Activated gamma-delta T cell treated with Interleukin-2 at 50 U/mL for 16 hours (primary cell): ENCODE data around the gene HORMAD1.
A peak's percentile ranks its signal among the peaks of the same experiment; 100 is the strongest.
"Not testable (repeated sequence)": the region's sequence is repeated elsewhere in the genome, so short reads cannot be mapped to it uniquely, and the experiment has no call there.

Experiments used
- DNase-seq: peaks from one replicate; pipeline ENCODE4 v3.0.0-alpha.2; 2020

Gene HORMAD1

DNA sequence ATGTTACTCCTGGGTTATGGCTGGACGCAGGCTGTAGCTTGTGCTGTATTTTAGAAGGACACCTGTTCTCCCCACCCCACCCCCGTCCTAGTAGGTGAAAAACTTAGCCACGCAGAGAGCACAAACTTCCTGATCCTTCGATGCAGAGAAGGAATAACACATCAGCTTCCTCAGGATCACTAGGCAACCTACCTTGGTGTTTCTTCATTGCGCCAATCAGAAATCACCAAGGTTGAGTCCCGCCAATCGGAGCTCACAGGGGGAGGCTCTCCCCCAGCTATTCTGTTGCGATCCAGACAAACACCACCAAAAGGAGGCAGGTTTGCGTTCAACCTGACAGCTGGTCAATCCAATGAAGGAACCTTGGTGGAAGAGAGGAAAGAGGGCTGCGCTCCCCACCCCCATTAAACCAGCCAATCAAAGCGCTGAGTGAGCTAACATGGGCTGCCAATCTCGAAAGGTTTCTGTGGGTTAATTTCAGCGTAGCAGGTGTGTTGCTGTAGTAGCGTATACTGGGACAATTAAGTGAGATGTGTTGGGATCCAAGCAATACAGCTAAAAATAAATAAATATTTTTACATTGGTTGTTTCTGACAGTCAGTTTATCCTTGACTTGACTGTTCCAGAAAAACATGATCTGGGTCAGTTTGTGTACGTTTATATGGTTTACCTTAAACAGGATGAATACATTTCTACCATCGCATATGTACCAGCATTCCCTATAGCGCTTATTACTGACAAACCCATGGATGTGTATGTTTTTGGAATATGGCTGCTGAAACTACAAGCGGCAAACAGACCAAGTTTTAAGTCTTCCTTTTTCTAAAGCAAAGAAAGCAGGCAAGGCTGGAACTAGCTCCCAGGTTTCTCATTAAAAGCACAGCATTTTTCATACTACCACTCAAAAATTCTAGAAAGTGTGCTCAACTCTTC, 23.4 kb downstream of the HORMAD1 start, which contains the start of gene GOLPH3L:
TSS of gene GOLPH3L (minus strand) at position 160 of the 933 bp plus-strand sequence. CDS start 2,316 bp downstream, outside the sequence.
- peak; percentile 88 for DNase-seq

DNA sequence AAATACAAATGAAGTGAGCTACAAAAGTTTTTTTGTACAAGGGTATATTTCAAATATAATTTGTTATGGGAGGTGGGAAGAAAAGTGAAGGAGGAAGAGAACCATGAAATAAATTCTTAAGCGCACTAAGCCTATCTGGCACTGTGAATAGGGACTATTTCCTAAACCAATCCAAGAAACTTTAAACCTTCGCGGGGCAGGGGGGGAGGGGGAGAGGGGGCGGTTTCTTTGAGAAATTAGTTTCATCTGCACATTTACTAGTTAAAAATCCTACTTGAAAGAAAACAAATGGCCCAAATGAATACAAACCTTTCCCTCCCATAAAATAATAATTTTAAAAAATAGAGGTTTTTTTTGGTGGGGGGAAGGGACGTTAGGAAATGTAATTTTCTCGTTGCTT, 24.1 kb downstream of the HORMAD1 start:
- DNase-seq = no peak

DNA sequence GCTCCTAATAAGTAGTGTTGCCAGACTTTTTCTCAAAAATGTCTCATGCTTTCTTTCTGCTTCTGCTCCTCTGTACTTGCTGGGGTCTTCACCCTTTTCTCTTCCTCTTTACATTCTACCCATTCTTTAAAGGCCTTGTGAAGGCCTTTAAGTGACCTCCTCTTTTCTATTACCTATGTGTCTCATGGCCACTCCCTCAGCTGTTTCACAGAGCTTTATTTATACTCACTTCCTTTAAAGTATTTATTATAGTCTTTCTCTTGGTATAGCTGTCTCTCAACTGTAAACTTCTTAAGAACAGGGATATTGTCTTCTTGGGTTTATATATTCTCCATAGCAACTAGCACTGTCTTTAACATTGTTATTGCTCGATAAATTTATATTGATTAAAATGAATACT, 24.5 kb downstream of the HORMAD1 start:
- no peak for DNase-seq

DNA sequence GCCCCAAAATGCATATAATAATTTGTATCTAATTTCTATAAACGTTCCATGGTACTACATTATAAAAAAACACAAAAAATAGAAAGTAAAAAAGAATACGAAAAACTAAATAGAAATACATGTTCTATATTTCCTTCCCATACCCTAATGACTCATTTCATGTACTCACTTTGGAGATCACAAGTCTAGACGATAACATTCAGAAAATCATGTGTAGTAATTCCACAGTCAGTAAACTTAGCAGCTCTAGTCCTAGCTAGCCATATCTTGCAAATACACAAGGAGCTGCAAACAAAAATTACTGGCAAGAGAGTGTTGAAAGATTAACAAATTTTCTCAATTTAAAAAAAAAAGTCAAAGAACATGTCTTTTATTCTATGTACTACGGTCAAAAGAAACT, 25.1 kb downstream of the HORMAD1 start:
- DNase-seq = no peak

DNA sequence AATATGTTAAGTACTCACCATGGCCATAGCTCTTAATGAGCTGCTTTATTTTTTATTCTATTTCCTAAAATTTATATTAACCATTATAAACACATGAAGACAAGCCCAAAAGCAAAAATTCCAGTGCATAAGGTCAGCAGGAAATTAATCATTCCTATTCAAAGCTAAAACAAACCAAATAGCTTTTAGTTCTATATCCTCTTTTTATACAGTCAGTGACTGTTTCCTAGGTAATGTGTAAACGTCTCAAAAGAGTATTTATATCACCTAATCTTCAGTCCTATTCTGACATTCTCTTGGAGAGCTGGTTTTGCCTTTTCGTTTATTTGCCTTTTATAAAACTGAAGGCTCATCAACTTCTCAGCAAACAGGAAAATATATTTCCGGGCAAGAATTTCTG, 28.0 kb downstream of the HORMAD1 start:
- DNase-seq = no peak

DNA sequence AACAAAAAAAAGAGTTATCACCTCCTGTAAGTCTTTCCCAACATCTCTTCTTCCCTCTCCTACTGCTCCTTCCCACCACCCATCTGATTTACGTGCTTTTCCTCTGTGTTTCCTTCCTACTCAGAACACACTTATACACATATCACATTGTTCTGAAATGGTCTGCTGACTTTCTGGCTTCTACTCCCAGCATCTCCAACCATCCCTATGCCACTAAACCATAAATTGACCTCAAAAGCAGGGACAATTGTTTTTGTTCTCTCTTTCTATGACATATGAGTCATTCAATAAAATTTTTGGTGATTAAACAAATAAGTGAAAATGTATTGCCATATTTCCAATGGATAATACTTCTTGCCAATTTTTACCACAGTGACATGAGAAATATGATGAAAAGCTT, 31.9 kb downstream of the HORMAD1 start:
- DNase-seq = no peak

DNA sequence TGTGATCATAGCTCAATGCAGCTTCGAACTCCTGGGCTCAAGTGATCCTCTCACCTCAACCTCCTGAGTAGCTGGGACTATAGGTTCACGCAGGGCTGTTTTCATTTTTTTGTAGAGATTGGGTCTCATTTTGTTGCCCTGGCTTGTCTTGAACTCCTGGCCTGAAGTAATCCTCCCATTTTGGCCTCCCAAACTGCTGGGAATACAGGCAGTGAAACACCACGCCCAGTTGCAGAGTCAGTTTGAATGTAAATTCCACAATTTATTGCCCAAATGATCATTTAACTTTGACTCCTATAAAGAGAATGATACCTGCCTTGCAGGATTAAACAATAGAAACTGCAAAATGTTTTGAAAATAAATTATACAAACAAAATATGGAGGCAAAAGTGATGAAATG, 34.4 kb downstream of the HORMAD1 start:
- no peak for DNase-seq

DNA sequence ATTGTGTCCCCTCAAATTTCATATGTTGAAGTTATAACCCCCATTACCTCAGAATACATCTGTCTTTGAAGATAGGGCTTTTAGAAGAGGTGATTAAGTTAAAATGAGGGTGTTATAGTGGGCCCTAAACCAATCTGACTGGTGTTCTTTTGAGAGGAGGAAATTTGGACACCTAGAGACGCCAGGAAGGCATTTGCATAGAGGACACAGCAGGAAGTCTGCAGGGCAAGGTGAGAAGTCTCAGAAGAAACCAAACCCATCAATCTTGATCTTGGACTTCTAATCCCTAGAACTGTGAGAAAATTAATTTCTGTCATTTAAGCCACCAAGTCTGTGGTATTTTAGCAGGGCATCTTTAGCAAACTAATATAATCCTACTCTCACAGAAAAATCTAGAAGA, 36.8 kb downstream of the HORMAD1 start:
- peak; percentile 4 for DNase-seq

DNA sequence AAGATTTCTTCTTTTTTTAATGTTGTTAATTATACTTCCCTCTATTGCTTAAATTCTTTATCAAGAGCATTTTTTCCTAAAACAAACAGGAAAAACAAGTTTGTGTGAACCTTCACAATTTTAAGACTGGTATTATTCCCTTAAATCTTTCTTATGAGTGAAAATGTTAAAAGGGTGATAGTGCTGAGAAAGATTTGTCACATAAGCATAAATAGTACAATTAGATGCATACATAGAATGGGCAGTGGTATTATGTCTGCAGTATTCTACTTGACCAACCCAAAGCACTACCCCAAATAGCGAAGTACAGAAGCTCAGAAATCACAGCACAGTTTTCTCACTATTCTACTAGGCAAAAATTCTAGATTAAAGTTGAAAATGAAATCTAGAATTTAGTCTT, 41.7 kb downstream of the HORMAD1 start:
- no peak for DNase-seq

DNA sequence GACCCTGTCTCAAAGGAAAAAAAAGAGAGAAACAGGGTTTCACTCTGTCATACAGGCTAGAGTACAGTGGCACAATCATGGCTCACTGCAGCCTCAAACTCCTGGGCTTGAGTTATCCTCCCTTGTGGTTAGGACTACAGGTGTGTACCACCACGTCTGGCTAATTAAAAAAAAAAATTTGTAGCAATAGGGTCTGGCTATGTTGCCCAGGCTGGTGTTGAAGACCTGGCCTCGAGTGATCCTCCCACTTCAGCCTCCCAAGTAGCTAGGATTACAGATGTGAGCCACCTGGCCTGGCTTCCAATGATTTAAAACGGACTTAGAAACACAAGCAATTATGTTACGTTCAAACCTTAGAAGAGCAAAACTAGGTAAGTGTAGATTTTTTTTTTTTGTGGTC, 45.8 kb downstream of the HORMAD1 start:
- no peak for DNase-seq

DNA sequence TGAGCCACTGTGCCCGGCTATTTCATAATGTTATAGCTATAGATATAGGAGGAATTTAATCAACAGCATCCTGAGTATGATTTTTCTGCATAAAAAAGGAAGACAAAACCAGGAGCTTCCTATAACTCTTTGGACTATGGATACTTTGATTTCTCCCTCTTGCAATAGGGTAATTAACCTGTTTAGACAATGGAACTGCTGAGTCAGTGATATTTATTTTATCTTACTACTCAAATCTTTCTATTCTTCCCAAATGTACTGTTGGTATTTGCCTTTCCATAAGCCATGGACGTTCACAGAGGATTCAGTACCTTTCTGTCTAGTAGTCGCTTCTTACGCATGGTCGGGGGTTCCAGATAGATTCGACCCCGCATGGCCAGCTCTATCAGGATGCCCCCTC, 57.4 kb downstream of the HORMAD1 start:
- DNase-seq = no peak

DNA sequence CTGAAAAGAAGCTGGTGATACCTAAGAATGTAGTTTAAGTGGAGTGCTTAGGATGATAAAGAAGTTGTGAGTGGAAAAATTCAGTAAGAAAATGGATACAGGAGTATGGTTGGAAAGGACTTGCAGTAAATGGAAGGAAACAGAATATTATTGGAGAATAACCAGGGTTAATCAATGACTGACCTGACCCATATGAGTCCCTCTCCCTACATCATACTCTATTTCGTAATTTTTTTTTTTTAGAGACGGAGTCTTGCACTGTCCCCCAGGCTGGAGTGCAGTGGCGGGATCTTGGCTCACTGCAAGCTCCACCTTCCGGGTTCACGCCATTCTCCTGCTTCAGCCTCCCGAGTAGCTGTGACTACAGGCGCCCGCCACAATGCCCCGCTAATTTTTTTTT, 57.9 kb downstream of the HORMAD1 start:
- no peak for DNase-seq

DNA sequence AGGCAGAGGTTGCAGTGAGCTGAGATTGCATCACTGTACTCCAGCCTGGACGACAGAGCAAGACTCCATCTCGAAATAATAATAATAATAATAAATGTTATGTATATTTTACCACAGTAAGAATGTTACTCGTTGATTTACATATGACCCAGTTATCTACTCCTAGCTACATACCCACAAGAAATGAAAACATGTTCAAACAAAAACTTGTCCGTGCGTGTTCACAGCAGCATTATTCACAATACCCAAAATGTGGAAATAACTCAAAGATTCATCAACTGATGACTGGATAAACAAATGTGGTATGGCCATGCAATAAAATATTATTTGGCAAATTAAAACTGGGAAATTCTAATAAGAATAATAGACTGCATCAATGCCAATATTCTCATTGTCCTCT, 59.5 kb downstream of the HORMAD1 start:
- DNase-seq = no peak

DNA sequence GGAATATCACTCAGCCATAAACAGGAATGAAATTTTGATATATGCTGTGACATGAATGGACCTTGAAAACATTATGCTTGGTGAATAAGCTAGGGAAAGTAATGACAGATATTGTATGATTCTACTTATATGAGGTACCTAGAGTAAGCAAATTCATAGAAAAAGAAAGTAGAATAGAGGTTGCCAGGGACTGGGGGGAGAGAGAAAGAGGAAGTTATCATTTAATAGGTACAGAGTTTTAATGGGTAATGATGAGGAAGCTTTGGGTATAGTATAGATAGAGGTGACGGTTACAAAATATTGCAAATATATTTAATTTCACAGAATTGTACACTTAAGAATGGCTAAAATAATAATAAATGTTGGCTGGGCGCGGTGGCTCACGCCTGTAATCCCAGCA, 60.1 kb downstream of the HORMAD1 start:
- DNase-seq = no peak

DNA sequence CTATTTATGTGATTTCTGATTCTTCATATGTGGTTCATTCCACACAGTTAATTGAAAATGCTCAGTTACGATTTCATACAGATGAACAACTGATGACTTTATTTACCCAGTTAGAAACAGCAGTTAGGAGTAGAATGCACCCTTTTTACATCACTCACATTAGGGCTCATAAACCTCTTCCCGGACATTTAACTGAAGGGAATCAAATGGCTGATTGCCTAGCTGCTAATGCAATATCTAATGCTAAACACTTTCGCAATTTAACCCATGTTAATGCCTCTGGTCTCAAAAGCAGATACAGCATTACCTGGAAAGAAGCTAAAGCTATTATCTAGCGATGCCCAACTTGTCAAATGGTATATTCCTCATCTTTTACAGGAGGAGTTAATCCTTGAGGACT, 63.6 kb downstream of the HORMAD1 start:
- DNase-seq = not testable (repeated sequence)

DNA sequence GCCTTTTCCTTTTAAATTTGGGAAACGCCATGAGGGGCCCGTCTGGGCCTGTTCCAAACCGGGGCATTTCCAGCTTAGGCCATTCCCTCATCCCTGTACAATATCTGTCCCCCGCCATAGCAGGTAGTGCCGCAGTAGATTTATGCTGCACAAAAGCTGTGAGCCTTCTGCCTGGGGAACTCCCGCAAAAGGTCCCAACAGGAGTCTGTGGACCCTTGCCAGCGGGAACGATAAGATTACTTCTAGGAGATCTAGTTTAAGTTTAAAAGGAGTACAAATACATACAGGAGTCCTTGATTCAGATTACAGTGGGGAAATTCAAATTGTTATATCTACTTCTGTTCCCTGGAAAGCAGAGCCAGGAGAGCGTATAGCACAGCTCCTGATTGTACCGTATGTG, 66.1 kb downstream of the HORMAD1 start:
- DNase-seq = not testable (repeated sequence)

DNA sequence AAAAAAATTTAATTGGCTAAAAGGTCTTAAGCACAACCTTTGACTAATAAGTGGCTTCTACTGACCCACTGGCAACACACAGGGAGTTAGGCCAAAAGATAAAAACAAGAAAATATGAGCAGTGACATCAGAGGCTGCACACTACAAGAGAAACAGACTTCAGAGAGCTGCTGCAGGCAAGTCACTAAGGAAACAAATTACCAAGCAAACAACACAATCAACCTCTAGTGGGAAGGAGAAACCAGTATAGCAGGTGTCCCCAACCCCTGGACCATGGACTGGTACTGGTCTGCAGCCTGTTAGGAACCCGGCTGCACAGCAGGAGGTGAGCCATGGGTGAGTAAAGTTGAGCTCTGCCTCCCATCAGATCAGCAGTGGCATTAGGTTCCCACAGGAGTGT, 70.5 kb downstream of the HORMAD1 start:
- DNase-seq = no peak

DNA sequence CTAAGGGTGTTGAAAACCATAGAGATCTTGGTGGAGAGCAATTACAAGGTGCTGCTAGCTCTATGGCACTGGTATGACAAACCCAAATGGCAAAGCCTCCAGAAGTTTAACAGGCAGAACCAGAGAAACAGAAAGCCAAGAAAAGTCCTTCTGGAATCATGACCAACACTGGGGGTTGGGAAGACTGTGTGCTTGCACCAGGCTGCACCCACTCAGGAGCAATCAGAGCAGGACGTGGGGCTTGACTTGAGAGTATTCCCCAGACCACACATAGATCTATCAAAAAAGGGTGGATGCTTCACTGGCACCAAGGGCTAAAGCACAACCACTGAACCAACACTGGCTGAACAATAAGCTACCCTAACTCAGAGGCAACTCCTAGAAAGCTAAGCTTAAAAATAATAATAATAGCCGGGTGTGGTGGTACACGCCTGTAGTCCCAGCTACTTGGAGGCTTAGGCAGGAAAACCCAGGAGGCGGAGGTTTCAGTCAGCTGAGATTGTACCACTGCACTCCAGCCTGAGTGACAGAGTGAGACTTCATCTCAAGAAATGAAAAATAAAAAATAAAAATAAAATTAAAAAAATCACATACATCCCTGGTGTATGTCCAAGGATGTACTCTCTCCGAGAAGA, 71.1 kb downstream of the HORMAD1 start:
- no peak for DNase-seq
